Dermis lymphatic vessel endothelial cell (primary cell): ENCODE data around the gene TSPAN7. TPM values are rescaled to one million over a fixed set of nuclear protein-coding genes. Genes with fewer than 3 reads are reported as not detected.

Source experiments
- total RNA-seq: library from RNA; depleted of rRNA; stranded (reverse); fragments of >200 nt; gene quantifications from 2 replicates; pipeline ENCODE4 v1.2.1, GENCODE V29; 2014

TSPAN7 gene, protein sequence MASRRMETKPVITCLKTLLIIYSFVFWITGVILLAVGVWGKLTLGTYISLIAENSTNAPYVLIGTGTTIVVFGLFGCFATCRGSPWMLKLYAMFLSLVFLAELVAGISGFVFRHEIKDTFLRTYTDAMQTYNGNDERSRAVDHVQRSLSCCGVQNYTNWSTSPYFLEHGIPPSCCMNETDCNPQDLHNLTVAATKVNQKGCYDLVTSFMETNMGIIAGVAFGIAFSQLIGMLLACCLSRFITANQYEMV
- total RNA-seq: 22.8 and 25.1 TPM in 2 replicates

DNA sequence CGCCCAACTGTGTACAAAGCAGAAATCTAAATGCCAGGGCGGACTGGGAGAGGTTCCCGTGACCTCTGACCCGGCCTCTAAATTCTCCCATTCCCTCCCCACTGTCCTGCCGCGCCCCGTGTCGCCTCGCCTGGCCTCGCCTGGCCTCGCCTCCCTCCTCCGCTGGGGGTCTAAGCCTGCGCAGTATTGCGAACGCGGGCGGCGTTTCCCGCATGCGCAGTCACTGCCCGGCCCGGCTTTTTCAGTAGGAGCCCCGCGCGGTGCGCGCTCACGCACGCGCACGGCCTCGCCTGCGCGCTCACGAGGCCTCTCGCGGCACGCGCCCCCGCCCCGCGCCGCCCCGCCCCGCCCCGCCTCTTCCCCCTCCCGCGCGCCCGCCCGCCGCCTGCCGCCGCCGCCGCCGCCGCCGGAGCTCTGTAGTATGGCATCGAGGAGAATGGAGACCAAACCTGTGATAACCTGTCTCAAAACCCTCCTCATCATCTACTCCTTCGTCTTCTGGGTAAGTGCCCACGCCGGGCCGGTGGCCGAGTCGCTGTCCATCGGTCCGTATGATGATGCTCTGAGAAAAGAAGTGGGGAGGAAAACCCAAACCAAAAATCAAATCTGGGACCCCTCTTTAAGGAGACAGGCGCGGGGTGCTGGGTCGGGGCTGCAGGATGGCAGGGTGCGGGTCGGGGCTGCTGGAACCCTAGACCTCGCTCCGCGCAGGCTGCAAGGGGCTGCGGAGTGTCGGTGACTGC is at the start of gene TSPAN7:
Gene TSPAN7, plus strand, starts transcription at position 417 of the 743 bp plus-strand sequence. Its CDS starts 5 bp downstream, at position 422.

Other genes starting within 250 kb of the TSPAN7 start
- gene RPGR, start 234.0 kb upstream of the TSPAN7 start, total RNA-seq: 40.0 and 46.6 TPM in 2 replicates
- gene OTC, start 208.9 kb upstream of the TSPAN7 start, total RNA-seq: 0.17 and 0.22 TPM in 2 replicates
- 10.7 and 14.0 TPM in 2 replicates for gene MID1IP1, start 239.9 kb downstream of the TSPAN7 start, total RNA-seq